HG02610 (cell line): Measurements from ENCODE around the gene LILRB1.
"Not testable (repeated sequence)": the region's sequence is repeated elsewhere in the genome, so short reads cannot be mapped to it uniquely, and the experiment has no call there.

Experiments
- ATAC-seq: cut with Tn5 transposase; IDR thresholded peaks from one replicate; pipeline ENCODE4 v1.9.1; 2021; ENCODE audit warnings: mild to moderate bottlenecking, moderate library complexity; ENCODE audit not compliant: unreplicated experiment

LILRB1 gene

DNA sequence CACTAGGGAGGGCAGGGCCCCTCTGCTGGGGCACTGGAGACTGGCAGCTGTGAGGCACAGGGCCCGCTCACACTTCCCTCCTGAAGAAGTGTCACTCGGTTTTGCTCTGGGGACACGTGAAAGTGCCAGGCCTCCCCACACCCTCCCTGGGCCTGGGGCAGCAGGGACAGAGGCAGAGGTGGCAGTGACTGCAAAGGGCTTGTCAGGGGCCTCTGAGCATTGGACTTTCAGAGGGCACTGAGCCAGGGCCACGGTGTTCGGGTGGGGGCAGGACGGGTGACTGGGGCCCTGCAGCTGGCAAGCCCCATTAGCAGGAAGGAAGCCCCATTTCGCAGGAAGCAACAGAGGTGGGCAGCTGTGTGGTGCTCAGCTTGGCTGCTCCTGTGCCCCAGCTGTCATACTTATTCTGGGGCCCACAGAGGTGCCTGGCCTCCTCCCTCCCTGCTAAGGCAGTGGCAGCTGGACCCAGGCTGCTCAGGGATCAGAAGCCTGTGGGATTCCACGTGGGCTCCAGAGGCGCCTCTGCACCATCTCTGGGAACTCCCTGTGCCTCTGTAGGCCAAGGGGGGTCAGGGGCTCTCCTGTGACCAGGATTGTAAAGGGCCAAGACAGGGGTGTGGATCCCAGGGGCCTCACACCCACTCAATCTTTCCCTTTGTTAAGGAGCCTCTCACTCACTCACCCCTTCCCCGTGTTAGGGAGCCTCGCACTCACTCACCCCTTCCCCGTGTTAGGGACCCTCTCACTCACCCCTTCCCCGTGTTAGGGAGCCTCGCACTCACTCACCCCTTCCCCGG lies 5.2 kb upstream of the LILRB1 start:
- not testable (repeated sequence) for ATAC-seq

DNA sequence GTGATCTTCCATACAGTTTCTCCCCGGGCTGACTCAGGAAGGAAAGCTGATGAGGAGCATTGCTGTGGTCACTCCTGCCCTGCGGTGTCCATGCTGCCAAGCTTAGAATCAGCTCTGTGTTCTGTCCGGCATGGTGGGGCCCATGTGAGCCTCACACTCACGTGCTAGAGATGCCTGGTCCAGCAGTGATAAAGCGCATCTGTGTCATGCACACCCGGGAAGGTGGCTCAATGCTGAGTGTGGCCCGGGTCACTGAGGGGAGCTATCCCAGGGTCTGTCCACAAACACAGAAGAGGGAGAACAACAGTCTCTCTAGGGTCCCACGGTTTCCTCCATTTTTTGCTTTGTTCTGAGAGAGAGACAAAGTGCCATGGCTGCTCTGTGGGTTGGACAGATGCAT lies 3.5 kb upstream of the LILRB1 start:
- ATAC-seq, result no peak

DNA sequence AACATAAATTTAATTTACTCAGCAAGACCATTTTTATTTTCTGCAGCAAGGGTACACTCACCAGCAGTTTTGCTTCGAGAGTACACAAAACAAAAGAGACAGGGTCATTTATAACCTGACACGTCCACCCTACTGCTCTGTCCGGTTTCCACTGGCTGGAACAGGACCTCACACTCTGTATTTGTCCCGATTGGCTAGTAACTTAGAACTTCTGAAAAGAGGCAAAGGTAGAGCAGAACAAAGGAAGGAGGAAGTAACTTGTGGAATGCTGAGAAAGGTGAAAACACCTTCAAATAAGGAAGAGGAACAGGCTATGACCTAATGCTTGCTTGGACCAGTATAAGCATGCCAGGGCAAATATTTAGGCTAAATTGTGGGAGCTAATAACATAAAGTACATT lies 2.4 kb upstream of the LILRB1 start:
- ATAC-seq, result not testable (repeated sequence)

DNA sequence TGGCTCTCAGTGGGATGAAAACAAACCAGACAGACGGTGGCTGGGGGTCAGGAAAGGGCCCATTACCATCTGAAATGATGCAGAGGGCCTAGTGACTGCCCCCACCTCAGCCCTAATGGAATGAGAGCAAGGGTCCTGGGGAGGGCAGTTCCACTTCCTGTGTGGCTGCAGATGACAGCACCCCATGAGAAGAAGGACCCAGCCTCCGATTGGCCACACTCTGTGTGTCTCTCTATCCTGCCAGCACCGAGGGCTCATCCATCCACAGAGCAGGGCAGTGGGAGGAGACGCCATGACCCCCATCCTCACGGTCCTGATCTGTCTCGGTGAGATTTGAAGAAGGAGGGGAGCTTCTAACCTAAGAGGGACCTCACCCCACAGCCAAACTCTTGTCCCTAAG lies 498 bp downstream of the LILRB1 start:
- no peak for ATAC-seq

DNA sequence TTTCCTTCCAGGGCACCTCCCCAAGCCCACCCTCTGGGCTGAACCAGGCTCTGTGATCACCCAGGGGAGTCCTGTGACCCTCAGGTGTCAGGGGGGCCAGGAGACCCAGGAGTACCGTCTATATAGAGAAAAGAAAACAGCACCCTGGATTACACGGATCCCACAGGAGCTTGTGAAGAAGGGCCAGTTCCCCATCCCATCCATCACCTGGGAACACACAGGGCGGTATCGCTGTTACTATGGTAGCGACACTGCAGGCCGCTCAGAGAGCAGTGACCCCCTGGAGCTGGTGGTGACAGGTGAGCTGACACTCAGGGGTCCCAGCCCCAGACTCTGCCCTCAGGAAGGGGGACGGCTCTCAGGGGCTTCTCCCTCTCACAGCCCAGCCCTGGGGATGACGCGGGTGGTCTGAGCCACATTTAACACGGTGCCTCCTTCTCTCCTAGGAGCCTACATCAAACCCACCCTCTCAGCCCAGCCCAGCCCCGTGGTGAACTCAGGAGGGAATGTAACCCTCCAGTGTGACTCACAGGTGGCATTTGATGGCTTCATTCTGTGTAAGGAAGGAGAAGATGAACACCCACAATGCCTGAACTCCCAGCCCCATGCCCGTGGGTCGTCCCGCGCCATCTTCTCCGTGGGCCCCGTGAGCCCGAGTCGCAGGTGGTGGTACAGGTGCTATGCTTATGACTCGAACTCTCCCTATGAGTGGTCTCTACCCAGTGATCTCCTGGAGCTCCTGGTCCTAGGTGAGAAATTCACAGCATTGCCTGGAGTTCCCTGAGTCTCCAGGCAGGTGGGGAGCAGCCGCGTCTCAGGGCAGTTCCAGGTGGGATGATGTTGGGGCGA lies 1.4 kb downstream of the LILRB1 start:
- ATAC-seq, result not testable (repeated sequence)

DNA sequence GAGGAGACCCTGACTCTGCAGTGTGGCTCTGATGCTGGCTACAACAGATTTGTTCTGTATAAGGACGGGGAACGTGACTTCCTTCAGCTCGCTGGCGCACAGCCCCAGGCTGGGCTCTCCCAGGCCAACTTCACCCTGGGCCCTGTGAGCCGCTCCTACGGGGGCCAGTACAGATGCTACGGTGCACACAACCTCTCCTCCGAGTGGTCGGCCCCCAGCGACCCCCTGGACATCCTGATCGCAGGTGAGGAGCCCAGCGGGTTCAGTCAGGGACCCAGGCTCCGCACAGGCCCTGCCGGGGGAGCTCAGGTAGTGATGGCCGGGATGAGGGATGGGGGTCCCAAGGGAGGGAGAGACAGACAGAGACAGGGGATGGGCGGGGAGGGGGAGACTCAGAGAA lies 2.2 kb downstream of the LILRB1 start:
- ATAC-seq, result not testable (repeated sequence)

DNA sequence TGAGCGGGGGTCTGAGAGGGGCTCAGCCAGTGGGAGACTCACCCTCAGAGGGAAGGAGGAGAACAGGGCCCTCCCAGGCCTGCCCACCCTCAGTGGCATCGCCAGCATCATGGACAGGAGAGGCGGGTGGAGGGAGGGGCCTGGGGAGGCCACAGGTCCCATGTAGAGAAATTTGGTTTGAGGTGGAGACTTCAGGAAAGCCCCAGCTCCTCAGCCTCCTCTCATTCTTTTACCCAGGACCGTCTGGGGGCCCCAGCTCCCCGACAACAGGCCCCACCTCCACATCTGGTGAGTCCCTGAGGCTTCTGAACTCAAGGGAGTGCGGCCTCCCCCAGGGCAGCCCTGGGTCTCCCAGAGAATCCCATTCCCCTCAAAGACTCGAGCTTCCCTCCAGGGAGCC lies 3.1 kb downstream of the LILRB1 start:
- ATAC-seq, result no peak

DNA sequence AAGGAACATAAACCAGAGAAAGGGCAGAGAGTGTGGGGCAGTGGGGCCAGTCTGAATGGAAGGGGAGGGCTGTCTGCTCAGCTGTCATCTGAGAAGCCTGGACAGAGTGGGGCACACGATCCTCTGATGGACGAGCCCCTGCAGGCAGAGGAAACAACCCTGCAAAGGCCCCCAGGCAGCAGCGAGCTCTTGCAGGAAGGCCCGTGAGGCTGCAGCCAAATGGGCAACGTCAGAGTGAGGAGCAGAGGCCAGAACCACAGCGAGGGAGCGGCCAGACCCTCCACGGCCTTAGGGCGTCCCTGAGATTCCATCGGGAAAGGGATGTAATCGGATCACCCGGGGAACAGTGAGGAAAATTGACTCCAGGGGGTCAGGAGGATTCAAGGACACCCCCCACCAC lies 5.8 kb downstream of the LILRB1 start:
- not testable (repeated sequence) for ATAC-seq

DNA sequence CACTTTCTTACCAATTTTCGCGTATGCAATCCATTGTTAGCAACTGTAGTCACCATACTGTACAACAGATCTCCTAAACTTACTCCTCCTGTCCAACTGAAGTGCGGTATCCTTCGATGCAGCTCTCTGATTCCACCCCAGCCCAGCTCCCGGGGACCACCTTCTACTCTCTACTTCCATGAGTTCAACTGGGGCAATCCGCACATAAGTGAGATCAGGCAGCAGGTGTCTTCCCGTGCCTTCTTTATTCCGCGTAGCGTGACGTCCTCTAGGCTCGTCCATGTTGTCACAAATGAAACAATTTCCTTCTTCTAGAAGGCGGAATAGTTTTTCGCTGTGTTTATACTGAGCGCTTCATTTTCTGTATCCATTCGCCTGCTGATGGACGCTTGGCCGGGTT lies 8.4 kb downstream of the LILRB1 start:
- ATAC-seq, result no peak

DNA sequence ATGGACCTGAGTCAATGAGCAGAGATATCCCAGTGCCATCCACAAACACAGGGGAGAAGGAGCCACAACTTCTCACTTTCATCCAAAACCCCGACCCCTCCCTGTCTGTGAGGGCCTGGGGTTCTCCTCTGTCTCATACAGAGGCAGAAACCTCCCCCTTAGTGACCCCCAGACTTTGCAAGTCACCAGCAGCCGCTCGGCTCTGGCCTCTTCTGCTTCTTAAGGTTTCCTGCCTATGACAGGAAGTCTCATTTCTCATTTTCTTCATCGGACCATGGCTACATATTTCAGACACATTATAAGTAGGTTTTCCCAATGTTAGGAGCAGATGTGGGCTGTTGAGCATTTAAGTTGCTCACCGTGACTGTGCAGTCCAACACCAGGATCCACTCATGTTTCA lies 12.7 kb downstream of the LILRB1 start:
- not testable (repeated sequence) for ATAC-seq

DNA sequence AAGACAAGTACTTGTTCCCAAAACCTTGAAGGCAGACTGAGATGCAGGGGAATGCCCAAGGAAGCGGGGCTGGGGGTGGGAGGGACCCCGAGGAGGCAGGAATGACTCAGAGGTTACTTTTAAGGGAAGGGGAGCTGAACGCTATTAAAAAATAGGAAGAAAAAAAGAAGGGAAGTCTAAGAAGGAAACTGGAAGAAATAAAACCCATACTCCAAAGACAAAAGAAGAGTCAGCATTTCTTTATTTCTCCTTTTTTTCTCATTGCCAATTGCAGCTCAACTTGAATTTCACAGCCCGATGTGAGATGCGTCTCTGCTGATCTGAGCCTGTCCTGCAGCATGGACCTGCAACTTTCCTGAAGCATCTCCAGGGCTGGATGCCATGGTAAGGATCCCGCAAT lies 13.3 kb downstream of the LILRB1 start:
- not testable (repeated sequence) for ATAC-seq

DNA sequence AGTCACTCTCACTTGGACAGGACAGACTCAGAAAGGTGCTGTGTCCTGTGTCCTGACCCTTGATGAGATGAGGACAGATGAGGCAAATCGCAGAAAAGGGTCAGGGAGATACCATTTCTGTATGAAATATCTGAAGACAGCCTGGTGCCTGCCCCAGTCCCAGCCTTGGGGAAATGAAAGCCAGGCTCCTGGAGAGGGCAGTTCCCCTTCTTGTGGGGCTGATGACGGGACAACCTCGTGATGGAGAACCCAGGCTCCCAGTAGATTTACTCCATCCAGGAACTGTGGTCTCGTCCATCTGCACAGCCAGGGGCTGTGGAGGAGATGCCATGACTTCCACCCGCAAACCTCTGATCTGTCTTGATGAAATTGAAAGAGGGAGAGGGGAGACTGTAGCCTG lies 13.8 kb downstream of the LILRB1 start:
- no peak for ATAC-seq

DNA sequence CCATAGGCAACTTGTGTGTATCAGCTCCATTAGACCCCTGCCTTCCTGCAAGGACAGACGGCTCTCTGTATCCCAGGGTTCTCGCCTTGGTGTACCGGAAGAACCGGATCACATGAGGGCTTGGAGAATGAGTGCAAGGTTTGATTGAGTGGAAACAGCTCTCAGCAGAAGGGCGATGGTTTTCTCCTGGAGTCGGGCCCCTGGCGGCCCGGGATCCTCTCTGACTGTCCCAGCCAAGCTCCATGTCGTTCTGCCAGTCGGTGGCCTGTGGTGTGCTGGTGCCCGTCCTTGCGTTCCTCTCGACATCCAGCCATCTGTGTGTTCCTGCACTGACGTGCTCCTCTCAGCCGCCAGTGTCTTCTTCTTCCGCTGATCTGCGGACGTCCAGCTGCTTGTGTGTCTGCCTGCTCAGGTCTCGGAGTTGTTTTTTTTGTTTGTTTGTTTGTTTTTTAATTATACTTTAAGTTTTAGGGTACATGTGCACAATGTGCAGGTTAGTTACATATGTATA lies 16.1 kb downstream of the LILRB1 start:
- ATAC-seq, result no peak

DNA sequence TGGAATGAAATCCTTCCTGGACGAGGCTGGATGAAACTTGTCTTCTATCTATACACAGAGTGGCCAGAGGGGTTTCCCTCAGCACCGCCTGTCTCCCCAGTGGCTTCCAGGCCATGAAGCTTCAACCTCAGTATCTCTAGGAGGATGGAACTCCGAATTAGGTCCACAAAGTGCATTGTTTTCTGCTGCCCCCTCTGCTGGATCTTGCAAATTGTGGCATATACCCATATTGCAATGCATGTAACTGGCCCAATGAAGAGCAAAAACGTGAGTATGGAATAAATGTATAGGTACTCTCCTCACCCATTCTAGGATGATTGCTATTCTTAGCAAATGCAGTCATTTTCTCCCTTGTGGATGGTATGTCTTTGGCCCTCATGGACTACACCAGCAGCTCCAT lies 17.8 kb downstream of the LILRB1 start:
- no peak for ATAC-seq

DNA sequence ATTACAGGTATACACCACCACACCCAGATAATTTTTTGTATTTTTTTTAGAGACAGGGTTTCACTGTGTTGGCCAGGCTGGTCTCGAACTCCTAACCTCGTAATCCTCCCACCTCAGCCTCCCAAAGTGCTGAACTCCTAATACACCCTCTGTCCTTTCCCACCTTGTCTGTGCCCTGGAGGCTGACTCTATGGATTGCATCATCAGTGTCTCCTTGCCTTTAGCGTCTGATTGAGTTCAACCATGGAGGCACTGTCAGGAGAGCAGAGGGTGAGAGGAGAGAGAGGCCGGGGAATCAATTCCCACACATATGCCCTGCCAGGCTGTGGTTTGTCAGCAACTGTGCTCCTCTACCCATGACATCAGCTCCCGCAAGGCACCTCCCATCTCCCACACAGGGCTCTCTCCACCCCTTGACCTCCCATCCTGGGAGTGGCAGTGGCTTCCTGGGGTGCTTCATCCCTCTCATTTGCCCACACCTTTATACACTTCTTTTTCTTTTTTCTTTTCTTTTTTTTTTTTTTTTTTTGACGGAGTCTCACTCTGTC lies 19.9 kb downstream of the LILRB1 start:
- ATAC-seq, result no peak

DNA sequence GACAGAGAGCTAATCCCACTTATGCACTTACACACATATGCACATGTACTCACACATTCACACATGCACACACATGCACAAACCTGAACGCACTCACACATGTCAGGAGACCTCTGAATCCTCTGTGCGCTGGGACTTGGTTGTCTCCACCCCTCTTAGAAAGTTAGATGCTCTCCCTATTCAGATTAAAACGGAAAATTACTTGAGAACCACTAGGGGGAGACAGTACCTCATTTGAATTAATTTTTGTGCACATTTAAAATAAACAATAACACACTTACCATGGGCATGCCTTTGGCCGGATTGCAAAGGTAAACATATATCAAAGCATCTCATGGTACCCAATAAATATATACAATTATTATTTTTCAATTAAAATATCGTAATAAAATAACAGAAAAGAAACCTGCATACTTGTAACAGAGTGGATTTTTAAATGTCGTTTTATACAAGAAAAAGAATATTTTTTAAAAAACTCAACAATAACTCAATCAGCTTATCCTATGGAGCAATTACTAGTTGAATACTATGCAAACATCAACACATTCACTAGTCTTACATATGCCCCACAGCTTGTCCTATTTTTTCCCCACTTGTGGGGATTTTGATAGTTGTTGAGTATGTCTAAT lies 23.0 kb downstream of the LILRB1 start:
- ATAC-seq, result no peak

DNA sequence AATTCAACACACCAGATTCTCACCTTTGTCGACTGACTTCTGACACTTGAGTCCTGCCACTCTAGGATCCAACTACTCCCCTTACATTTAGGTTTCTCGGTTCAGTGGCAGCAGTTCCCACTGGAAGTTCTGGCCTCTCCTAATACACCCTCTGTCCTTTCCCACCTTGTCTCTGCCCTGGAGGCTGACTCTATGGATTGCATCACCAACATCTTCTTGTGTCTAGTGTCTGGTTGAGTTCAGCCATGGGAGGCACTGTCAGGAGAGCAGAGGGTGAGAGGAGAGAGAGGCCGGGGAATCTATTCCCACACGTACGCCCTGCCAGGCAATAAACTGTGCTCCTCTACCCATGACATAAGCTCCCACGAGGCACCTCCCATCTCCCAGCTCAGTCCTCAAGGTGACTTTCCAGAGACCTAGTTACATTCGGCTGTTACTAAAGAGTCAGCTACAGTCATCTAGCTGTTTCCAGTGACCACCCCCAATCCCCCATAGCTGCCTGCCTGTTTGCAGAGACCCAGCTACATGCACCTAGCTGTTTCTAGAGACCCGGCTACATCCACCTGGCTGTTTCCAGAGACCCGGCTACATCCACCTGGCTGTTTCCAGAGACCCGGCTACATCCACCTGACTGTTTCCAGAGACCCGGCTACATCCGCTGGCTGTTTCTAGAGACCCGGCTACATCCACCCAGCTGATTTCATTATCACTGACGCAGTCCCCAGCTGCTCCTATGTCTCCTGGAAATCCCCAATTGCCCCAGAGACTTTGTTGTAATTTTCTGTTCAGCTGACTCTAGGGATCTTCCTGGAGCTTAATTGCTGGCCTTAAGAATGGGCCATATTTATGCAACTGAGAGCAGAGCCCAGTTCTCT lies 24.4 kb downstream of the LILRB1 start:
- no peak for ATAC-seq

DNA sequence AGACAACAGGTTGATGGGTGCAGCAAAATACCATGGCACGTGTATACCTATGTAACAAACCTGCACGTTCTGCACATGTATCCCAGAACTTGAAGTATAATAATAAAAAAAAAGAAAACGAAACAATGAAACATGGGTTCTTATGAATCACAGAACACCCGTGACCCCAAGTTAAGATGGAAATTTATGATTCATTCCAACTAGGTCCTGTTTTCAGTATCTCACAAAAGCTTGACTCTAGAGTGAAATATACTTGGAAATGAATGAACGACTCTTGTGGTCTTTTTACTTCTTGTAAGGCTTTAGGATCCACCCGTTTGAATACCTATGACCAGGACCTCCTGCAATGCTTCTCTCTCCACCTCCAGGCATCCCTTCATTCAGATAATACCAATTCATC lies 29.0 kb downstream of the LILRB1 start:
- ATAC-seq, result no peak

DNA sequence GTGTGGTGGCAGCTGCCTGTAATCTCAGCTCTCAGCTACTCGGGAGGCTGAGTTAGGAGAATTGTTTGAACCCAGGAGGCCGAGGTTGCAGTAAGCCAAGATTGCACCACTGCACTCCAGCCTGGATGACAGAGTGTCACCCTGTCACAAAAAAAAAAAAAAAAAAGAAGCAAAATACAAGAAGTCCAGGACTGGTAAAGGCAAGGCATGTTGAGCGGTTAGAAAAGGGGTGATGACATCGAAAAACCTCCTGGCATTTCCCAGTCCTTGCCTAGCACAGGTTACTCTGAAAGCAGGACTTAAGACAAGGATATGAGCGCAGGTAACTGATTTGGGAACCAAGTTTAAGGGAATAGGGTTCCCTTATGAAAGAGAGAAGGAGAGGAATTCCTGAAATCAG lies 30.0 kb downstream of the LILRB1 start:
- ATAC-seq, result no peak

DNA sequence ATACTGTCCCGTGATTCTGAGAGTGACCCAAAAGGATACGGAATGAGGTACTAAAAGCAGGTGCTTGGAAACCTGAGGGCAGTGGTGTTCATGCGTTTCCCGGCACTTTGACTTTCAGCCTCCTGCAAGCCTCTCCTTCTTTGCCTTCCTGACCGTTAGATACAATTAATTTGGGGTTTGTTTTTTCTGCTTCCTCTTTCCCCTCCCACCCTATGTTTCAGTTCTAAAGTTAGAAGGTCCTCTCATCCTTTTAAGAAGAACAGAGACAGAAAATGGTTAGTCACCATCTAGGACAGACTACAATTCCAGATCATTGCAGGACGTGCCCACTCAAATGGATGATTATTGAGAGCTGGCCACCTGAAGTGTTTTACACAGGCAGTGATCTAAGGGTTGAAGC lies 30.7 kb downstream of the LILRB1 start:
- ATAC-seq, result no peak
